Measurements from ENCODE around the gene CRYBG3.

Gene CRYBG3

GRCh38 chr3:97880267-97880666 is 58.5 kb downstream of the CRYBG3 start:
- no peak overlapping the region for H3K9ac ChIP-seq (ENCODE audit: low read length)
- no peak overlapping the region for H4K5ac ChIP-seq (ENCODE audit: low read length)

GRCh38 chr3:97882975-97883598 is 61.3 kb downstream of the CRYBG3 start:
- Histone ChIP-seq H3K4ac (ENCODE audit: low read depth, low read length) (no peak overlapping the region), H3K27ac (ENCODE audit: low read depth, low read length) (no peak overlapping the region), H3K56ac (ENCODE audit: low read length) (no peak overlapping the region), H2BK5ac (ENCODE audit: low read length) (no peak overlapping the region), H2BK120ac (ENCODE audit: low read depth, low read length) (no peak overlapping the region), H3K4me2 (ENCODE audit: low read length) (no peak overlapping the region), H3K36me3 (ENCODE audit: control insufficient read depth, insufficient read depth, low read length) (no peaks in the 10 kb centered on the region), H4K5ac (ENCODE audit: low read length) (no peak overlapping the region), H3K9ac (ENCODE audit: low read length) (no peak overlapping the region), H4K8ac (ENCODE audit: low read depth, low read length) (no peak overlapping the region), H2AK5ac (ENCODE audit: low read length) (no peak overlapping the region), H3K18ac (ENCODE audit: low read length) (no peak overlapping the region), H3K79me2 (ENCODE audit: control insufficient read depth, insufficient read depth, low read length) (no peaks in the 10 kb centered on the region), H3K79me1 (ENCODE audit: low read length) (no peaks in the 10 kb centered on the region), H3K23ac (ENCODE audit: low read length) (no peak overlapping the region), H2BK15ac (replicated peaks; ENCODE audit: low read depth) (no peak overlapping the region), H3K4me1 (ENCODE audit: control insufficient read depth, low read depth, low read length) (no peaks in the 10 kb centered on the region), H3K4me3 (ENCODE audit: low read length) (no peak overlapping the region), H3K27me3 (ENCODE audit: insufficient read depth, low read length, poor library complexity) (no peaks in the 10 kb centered on the region)
- no CpG with 5 or more reads among the region's 5 CpGs for WGBS (ENCODE audit: extremely low coverage, insufficient coverage, low lambda C conversion rate)
- no peak for DNase-seq

More at GRCh38 chr3:97880267-97880666, 58.5 kb downstream of the CRYBG3 start:
- H2BK15ac ChIP-seq (replicated peaks; ENCODE audit: low read depth) = no peak overlapping the region
- no peak overlapping the region for H2AK5ac ChIP-seq (ENCODE audit: low read length)
- no peak overlapping the region for H3K4ac ChIP-seq (ENCODE audit: low read depth, low read length)
- H3K27me3 ChIP-seq (ENCODE audit: insufficient read depth, low read length, poor library complexity) = no peaks in the 10 kb centered on the region
- H3K18ac ChIP-seq (ENCODE audit: low read length) = no peak overlapping the region
- DNase-seq = no peak
- H3K79me2 ChIP-seq (ENCODE audit: control insufficient read depth, insufficient read depth, low read length) = no peaks in the 10 kb centered on the region
- no peaks in the 10 kb centered on the region for H3K79me1 ChIP-seq (ENCODE audit: low read length)
- no peak overlapping the region for H3K4me2 ChIP-seq (ENCODE audit: low read length)
- no peak overlapping the region for H3K27ac ChIP-seq (ENCODE audit: low read depth, low read length)
- no peak overlapping the region for H2BK120ac ChIP-seq (ENCODE audit: low read depth, low read length)
- H3K23ac ChIP-seq (ENCODE audit: low read length) = no peak overlapping the region
- no peak overlapping the region for H3K56ac ChIP-seq (ENCODE audit: low read length)
- no peaks in the 10 kb centered on the region for H3K36me3 ChIP-seq (ENCODE audit: control insufficient read depth, insufficient read depth, low read length)
- no peak overlapping the region for H2BK5ac ChIP-seq (ENCODE audit: low read length)
- no peak overlapping the region for H3K4me3 ChIP-seq (ENCODE audit: low read length)
- H3K4me1 ChIP-seq (ENCODE audit: control insufficient read depth, low read depth, low read length) = no peaks in the 10 kb centered on the region
- H4K8ac ChIP-seq (ENCODE audit: low read depth, low read length) = no peak overlapping the region

- Histone ChIP-seq H4K5ac (ENCODE audit: low read length) (no peak overlapping the region), H3K23ac (ENCODE audit: low read length) (no peak overlapping the region), H3K4me1 (ENCODE audit: control insufficient read depth, low read depth, low read length) (no peaks in the 10 kb centered on the region), H3K36me3 (ENCODE audit: control insufficient read depth, insufficient read depth, low read length) (no peaks in the 10 kb centered on the region), H3K27ac (ENCODE audit: low read depth, low read length) (no peak overlapping the region), H3K18ac (ENCODE audit: low read length) (no peak overlapping the region), H3K79me2 (ENCODE audit: control insufficient read depth, insufficient read depth, low read length) (no peaks in the 10 kb centered on the region), H3K4me3 (ENCODE audit: low read length) (no peak overlapping the region), H4K8ac (ENCODE audit: low read depth, low read length) (no peak overlapping the region), H2BK120ac (ENCODE audit: low read depth, low read length) (no peak overlapping the region), H2BK5ac (ENCODE audit: low read length) (no peak overlapping the region), H3K4ac (ENCODE audit: low read depth, low read length) (no peak overlapping the region), H2BK15ac (replicated peaks; ENCODE audit: low read depth) (no peak overlapping the region), H3K9ac (ENCODE audit: low read length) (no peak overlapping the region), H2AK5ac (ENCODE audit: low read length) (no peak overlapping the region), H3K79me1 (ENCODE audit: low read length) (no peaks in the 10 kb centered on the region), H3K56ac (ENCODE audit: low read length) (no peak overlapping the region), H3K4me2 (ENCODE audit: low read length) (no peak overlapping the region), H3K27me3 (ENCODE audit: insufficient read depth, low read length, poor library complexity) (no peaks in the 10 kb centered on the region)
- DNase-seq = no peak
- no CpG with 5 or more reads among the region's 4 CpGs for WGBS (ENCODE audit: extremely low coverage, insufficient coverage, low lambda C conversion rate)
These were observed 61.9 kb downstream of the CRYBG3 start for GRCh38 chr3:97883736-97884135.

- H2AK5ac ChIP-seq (ENCODE audit: low read length) = no peak overlapping the region
- no peak overlapping the region for H3K23ac ChIP-seq (ENCODE audit: low read length)
- no peaks in the 10 kb centered on the region for H3K36me3 ChIP-seq (ENCODE audit: control insufficient read depth, insufficient read depth, low read length)
- H3K4me1 ChIP-seq (ENCODE audit: control insufficient read depth, low read depth, low read length) = no peaks in the 10 kb centered on the region
- no peaks in the 10 kb centered on the region for H3K27me3 ChIP-seq (ENCODE audit: insufficient read depth, low read length, poor library complexity)
- no peak overlapping the region for H3K56ac ChIP-seq (ENCODE audit: low read length)
- H4K8ac ChIP-seq (ENCODE audit: low read depth, low read length) = no peak overlapping the region
- no peak overlapping the region for H2BK120ac ChIP-seq (ENCODE audit: low read depth, low read length)
- no peak overlapping the region for H3K4me2 ChIP-seq (ENCODE audit: low read length)
- H3K4me3 ChIP-seq (ENCODE audit: low read length) = no peak overlapping the region
- DNase-seq = no peak
- no peak overlapping the region for H4K5ac ChIP-seq (ENCODE audit: low read length)
- H2BK5ac ChIP-seq (ENCODE audit: low read length) = no peak overlapping the region
- WGBS (ENCODE audit: extremely low coverage, insufficient coverage, low lambda C conversion rate) = no CpG with 5 or more reads among the region's 2 CpGs
- H3K9ac ChIP-seq (ENCODE audit: low read length) = no peak overlapping the region
- no peak overlapping the region for H3K27ac ChIP-seq (ENCODE audit: low read depth, low read length)
- no peak overlapping the region for H3K18ac ChIP-seq (ENCODE audit: low read length)
- no peak overlapping the region for H3K4ac ChIP-seq (ENCODE audit: low read depth, low read length)
- H3K79me2 ChIP-seq (ENCODE audit: control insufficient read depth, insufficient read depth, low read length) = no peaks in the 10 kb centered on the region
- H2BK15ac ChIP-seq (replicated peaks; ENCODE audit: low read depth) = no peak overlapping the region
- no peaks in the 10 kb centered on the region for H3K79me1 ChIP-seq (ENCODE audit: low read length)
These were observed 62.8 kb downstream of the CRYBG3 start for GRCh38 chr3:97884586-97885123.

- no peaks in the 10 kb centered on the region for H3K27me3 ChIP-seq (ENCODE audit: insufficient read depth, low read length, poor library complexity)
- no peak overlapping the region for H3K4ac ChIP-seq (ENCODE audit: low read depth, low read length)
- no peak overlapping the region for H2AK5ac ChIP-seq (ENCODE audit: low read length)
- H3K18ac ChIP-seq (ENCODE audit: low read length) = no peak overlapping the region
- H3K4me2 ChIP-seq (ENCODE audit: low read length) = no peak overlapping the region
- no peak overlapping the region for H3K4me3 ChIP-seq (ENCODE audit: low read length)
- WGBS (ENCODE audit: extremely low coverage, insufficient coverage, low lambda C conversion rate) = no CpG with 5 or more reads among the region's 3 CpGs
- no peaks in the 10 kb centered on the region for H3K79me1 ChIP-seq (ENCODE audit: low read length)
- no peak overlapping the region for H2BK5ac ChIP-seq (ENCODE audit: low read length)
- H3K4me1 ChIP-seq (ENCODE audit: control insufficient read depth, low read depth, low read length) = no peaks in the 10 kb centered on the region
- H4K5ac ChIP-seq (ENCODE audit: low read length) = no peak overlapping the region
- no peak overlapping the region for H3K27ac ChIP-seq (ENCODE audit: low read depth, low read length)
- no peaks in the 10 kb centered on the region for H3K36me3 ChIP-seq (ENCODE audit: control insufficient read depth, insufficient read depth, low read length)
- H3K79me2 ChIP-seq (ENCODE audit: control insufficient read depth, insufficient read depth, low read length) = no peaks in the 10 kb centered on the region
- H3K23ac ChIP-seq (ENCODE audit: low read length) = no peak overlapping the region
- H4K8ac ChIP-seq (ENCODE audit: low read depth, low read length) = no peak overlapping the region
- no peak for DNase-seq
- no peak overlapping the region for H2BK120ac ChIP-seq (ENCODE audit: low read depth, low read length)
- H2BK15ac ChIP-seq (replicated peaks; ENCODE audit: low read depth) = no peak overlapping the region
- no peak overlapping the region for H3K9ac ChIP-seq (ENCODE audit: low read length)
- no peak overlapping the region for H3K56ac ChIP-seq (ENCODE audit: low read length)
These were observed 64.4 kb downstream of the CRYBG3 start for GRCh38 chr3:97885931-97886824.

Measured in mesendoderm (in vitro differentiated cells).